ENCODE data around the gene ANO6.
A peak's percentile ranks its signal among the peaks of the same experiment; 100 is the strongest.
"Not testable (repeated sequence)": the region's sequence is repeated elsewhere in the genome, so short reads cannot be mapped to it uniquely, and the experiment has no call there.

Gene ANO6, protein sequence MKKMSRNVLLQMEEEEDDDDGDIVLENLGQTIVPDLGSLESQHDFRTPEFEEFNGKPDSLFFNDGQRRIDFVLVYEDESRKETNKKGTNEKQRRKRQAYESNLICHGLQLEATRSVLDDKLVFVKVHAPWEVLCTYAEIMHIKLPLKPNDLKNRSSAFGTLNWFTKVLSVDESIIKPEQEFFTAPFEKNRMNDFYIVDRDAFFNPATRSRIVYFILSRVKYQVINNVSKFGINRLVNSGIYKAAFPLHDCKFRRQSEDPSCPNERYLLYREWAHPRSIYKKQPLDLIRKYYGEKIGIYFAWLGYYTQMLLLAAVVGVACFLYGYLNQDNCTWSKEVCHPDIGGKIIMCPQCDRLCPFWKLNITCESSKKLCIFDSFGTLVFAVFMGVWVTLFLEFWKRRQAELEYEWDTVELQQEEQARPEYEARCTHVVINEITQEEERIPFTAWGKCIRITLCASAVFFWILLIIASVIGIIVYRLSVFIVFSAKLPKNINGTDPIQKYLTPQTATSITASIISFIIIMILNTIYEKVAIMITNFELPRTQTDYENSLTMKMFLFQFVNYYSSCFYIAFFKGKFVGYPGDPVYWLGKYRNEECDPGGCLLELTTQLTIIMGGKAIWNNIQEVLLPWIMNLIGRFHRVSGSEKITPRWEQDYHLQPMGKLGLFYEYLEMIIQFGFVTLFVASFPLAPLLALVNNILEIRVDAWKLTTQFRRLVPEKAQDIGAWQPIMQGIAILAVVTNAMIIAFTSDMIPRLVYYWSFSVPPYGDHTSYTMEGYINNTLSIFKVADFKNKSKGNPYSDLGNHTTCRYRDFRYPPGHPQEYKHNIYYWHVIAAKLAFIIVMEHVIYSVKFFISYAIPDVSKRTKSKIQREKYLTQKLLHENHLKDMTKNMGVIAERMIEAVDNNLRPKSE

GRCh38 chr12:45215419-45216229, at the start of gene ANO6:
TSS of gene ANO6 (plus strand) at chr12:45216095. CDS start at chr12:45216322, 227 bp downstream.
- H3K27ac ChIP-seq (ENCODE audit: low read length) = peak within 1 kb of the TSS; percentile 84
- H3K9me3 ChIP-seq (ENCODE audit: control insufficient read depth in 2 of 2, low read length in 2 of 2) = no peaks in the 10 kb centered on the region
- H3K27me3 ChIP-seq (ENCODE audit: control insufficient read depth in 1 of 2, insufficient read depth in 2 of 2, low read length in 2 of 2) = no peaks in the 10 kb centered on the region
- no peaks in the 10 kb centered on the region for H3K36me3 ChIP-seq (ENCODE audit: control insufficient read depth in 2 of 2, insufficient read depth in 2 of 2, low read length in 2 of 2)
- H3K4me3 ChIP-seq (ENCODE audit: low read length in 2 of 2) = peak within 1 kb of the TSS; percentile 74 to 93
- H3K4me1 ChIP-seq (ENCODE audit: control insufficient read depth, insufficient read depth, low read length) = peaks cover 13% of the 10 kb centered on the region
- H3K9ac ChIP-seq (ENCODE audit: low read length in 2 of 2) = peak within 1 kb of the TSS; percentile 89 to 99

GRCh38 chr12:45168976-45169375, 46.9 kb upstream of the ANO6 start:
- Histone ChIP-seq H3K27me3 (ENCODE audit: control insufficient read depth in 1 of 2, insufficient read depth in 2 of 2, low read length in 2 of 2) (peaks cover under 1 to 2% of the 10 kb centered on the region in 2 donors), H3K27ac (ENCODE audit: low read length) (no peak overlapping the region), H3K9ac (ENCODE audit: low read length in 2 of 2) (no peak overlapping the region), H3K36me3 (ENCODE audit: control insufficient read depth in 2 of 2, insufficient read depth in 2 of 2, low read length in 2 of 2) (no peaks in the 10 kb centered on the region), H3K9me3 (ENCODE audit: control insufficient read depth in 2 of 2, low read length in 2 of 2) (no peaks in the 10 kb centered on the region), H3K4me3 (ENCODE audit: low read length in 2 of 2) (no peak overlapping the region), H3K4me1 (ENCODE audit: control insufficient read depth, insufficient read depth, low read length) (no peaks in the 10 kb centered on the region)

DNA sequence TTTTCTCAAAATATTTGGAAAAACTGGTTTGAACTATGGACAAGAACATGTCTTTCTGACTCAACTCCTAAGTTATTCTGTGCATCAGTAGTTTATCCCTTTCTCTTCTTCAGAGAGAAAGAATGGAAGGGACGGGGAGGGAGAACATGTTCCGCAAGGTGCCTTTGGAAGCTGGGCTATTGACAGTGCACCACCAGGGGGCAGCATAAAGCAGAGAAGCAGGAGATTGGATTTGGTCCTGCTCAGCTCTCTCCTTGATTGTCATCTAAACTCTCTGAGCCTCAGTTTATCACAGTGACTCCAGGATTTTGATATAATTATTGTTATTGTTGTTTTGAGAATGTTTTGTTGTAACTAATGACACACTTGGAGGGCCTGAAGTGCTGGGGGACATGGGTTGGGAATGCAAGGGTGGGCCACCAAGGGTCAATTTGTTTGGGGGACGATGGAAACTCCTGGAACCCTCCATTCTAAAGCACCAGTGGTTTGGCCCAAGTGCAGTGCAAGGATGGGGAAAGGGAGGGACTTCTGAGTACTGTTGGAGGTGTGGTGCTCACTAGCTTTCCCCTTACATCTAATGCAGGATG, 45.3 kb upstream of the ANO6 start:
- Histone ChIP-seq H3K9ac (ENCODE audit: low read length in 2 of 2) (no peak overlapping the region), H3K36me3 (ENCODE audit: control insufficient read depth in 2 of 2, insufficient read depth in 2 of 2, low read length in 2 of 2) (no peaks in the 10 kb centered on the region), H3K4me3 (ENCODE audit: low read length in 2 of 2) (no peak overlapping the region), H3K4me1 (ENCODE audit: control insufficient read depth, insufficient read depth, low read length) (no peaks in the 10 kb centered on the region), H3K27ac (ENCODE audit: low read length) (no peak overlapping the region), H3K27me3 (ENCODE audit: control insufficient read depth in 1 of 2, insufficient read depth in 2 of 2, low read length in 2 of 2) (no peaks in the 10 kb centered on the region), H3K9me3 (ENCODE audit: control insufficient read depth in 2 of 2, low read length in 2 of 2) (no peaks in the 10 kb centered on the region)

DNA sequence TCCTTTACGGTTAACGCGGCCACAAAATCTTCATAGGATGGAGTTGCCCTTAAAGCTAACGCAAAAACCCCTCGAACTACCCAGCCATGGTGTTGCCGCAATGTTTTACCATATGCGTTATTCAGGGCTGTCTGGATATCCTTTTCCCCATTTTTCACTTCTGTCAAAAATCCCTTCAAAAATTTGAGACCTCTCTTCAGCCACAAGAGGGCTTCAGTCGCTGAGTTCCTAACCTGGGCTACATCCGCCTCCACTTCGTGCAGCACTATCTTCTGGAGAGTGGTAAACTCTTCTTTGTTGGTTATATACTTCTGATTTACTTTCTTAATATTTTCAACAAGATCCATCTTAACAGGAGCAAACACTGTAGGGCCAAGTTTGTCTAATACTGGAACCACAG, 42.6 kb upstream of the ANO6 start:
- H3K9ac ChIP-seq (ENCODE audit: low read length in 2 of 2); H3K4me1 ChIP-seq (ENCODE audit: control insufficient read depth, insufficient read depth, low read length); H3K4me3 ChIP-seq (ENCODE audit: low read length in 2 of 2); H3K36me3 ChIP-seq (ENCODE audit: control insufficient read depth in 2 of 2, insufficient read depth in 2 of 2, low read length in 2 of 2); H3K27ac ChIP-seq (ENCODE audit: low read length); H3K27me3 ChIP-seq (ENCODE audit: control insufficient read depth in 1 of 2, insufficient read depth in 2 of 2, low read length in 2 of 2); H3K9me3 ChIP-seq (ENCODE audit: control insufficient read depth in 2 of 2, low read length in 2 of 2): not testable (repeated sequence)

GRCh38 chr12:45174595-45174994, 41.3 kb upstream of the ANO6 start:
- Histone ChIP-seq H3K9ac (ENCODE audit: low read length in 2 of 2) (no peak overlapping the region), H3K9me3 (ENCODE audit: control insufficient read depth in 2 of 2, low read length in 2 of 2) (peaks cover 0 to 7% of the 10 kb centered on the region in 2 donors), H3K36me3 (ENCODE audit: control insufficient read depth in 2 of 2, insufficient read depth in 2 of 2, low read length in 2 of 2) (no peaks in the 10 kb centered on the region), H3K27me3 (ENCODE audit: control insufficient read depth in 1 of 2, insufficient read depth in 2 of 2, low read length in 2 of 2) (no peaks in the 10 kb centered on the region), H3K4me3 (ENCODE audit: low read length in 2 of 2) (no peak overlapping the region), H3K4me1 (ENCODE audit: control insufficient read depth, insufficient read depth, low read length) (no peaks in the 10 kb centered on the region), H3K27ac (ENCODE audit: low read length) (no peak overlapping the region)

DNA sequence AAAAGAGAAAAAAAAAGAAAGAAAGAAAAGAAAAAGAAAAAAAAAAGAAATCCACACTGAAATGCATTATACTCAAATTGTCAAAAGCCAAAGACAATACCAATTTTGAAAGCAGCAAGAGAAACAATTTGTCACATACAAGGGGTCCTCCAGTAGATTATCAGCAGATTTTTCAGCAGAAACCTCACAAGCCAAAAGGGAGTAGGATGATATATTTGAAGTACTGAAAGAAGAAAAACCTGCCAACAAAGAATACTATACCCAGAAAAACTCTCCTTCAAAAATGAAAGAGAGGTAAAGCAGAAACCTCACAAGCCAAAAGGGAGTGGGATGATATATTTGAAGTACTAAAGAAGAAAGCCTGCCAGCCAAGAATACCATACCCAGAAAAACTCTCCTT, 37.1 kb upstream of the ANO6 start:
- H3K4me3 ChIP-seq (ENCODE audit: low read length in 2 of 2) = no peak overlapping the region
- peaks cover 0 to 10% of the 10 kb centered on the region in 2 donors for H3K9me3 ChIP-seq (ENCODE audit: control insufficient read depth in 2 of 2, low read length in 2 of 2)
- H3K9ac ChIP-seq (ENCODE audit: low read length in 2 of 2) = no peak overlapping the region
- H3K4me1 ChIP-seq (ENCODE audit: control insufficient read depth, insufficient read depth, low read length) = no peaks in the 10 kb centered on the region
- no peak overlapping the region for H3K27ac ChIP-seq (ENCODE audit: low read length)
- no peaks in the 10 kb centered on the region for H3K36me3 ChIP-seq (ENCODE audit: control insufficient read depth in 2 of 2, insufficient read depth in 2 of 2, low read length in 2 of 2)
- H3K27me3 ChIP-seq (ENCODE audit: control insufficient read depth in 1 of 2, insufficient read depth in 2 of 2, low read length in 2 of 2) = no peaks in the 10 kb centered on the region

GRCh38 chr12:45182511-45182910, 33.4 kb upstream of the ANO6 start:
- H3K4me3 ChIP-seq (ENCODE audit: low read length in 2 of 2) = no peak overlapping the region
- peaks cover 0 to 10% of the 10 kb centered on the region in 2 donors for H3K9me3 ChIP-seq (ENCODE audit: control insufficient read depth in 2 of 2, low read length in 2 of 2)
- no peaks in the 10 kb centered on the region for H3K4me1 ChIP-seq (ENCODE audit: control insufficient read depth, insufficient read depth, low read length)
- H3K27me3 ChIP-seq (ENCODE audit: control insufficient read depth in 1 of 2, insufficient read depth in 2 of 2, low read length in 2 of 2) = no peaks in the 10 kb centered on the region
- no peaks in the 10 kb centered on the region for H3K36me3 ChIP-seq (ENCODE audit: control insufficient read depth in 2 of 2, insufficient read depth in 2 of 2, low read length in 2 of 2)
- no peak overlapping the region for H3K27ac ChIP-seq (ENCODE audit: low read length)
- H3K9ac ChIP-seq (ENCODE audit: low read length in 2 of 2) = no peak overlapping the region

DNA sequence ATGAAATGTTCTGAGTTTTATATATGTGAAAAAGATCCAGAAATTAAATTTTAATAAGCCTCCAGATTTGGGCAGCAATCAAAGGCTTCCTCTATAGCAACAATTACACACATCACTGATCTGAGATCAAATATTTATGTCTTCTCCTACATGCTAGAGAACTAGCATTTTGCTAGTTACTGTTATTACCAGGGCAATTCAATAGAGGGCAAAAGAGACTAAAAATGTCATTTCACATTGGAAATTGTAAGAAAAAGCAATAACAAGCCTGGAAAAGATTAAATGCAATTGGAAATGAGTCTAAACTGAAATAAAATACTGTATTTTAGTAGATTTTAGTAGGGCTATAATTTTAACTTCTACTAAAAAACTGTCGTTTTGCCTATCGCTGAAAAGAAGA, 32.6 kb upstream of the ANO6 start:
- H3K9ac ChIP-seq (ENCODE audit: low read length in 2 of 2) = no peak overlapping the region
- no peaks in the 10 kb centered on the region for H3K27me3 ChIP-seq (ENCODE audit: control insufficient read depth in 1 of 2, insufficient read depth in 2 of 2, low read length in 2 of 2)
- H3K4me3 ChIP-seq (ENCODE audit: low read length in 2 of 2) = no peak overlapping the region
- no peaks in the 10 kb centered on the region for H3K4me1 ChIP-seq (ENCODE audit: control insufficient read depth, insufficient read depth, low read length)
- H3K9me3 ChIP-seq (ENCODE audit: control insufficient read depth in 2 of 2, low read length in 2 of 2) = peaks cover 0 to 10% of the 10 kb centered on the region in 2 donors
- no peak overlapping the region for H3K27ac ChIP-seq (ENCODE audit: low read length)
- no peaks in the 10 kb centered on the region for H3K36me3 ChIP-seq (ENCODE audit: control insufficient read depth in 2 of 2, insufficient read depth in 2 of 2, low read length in 2 of 2)

- Histone ChIP-seq H3K9me3 (ENCODE audit: control insufficient read depth in 2 of 2, low read length in 2 of 2) (peaks cover 0 to 4% of the 10 kb centered on the region in 2 donors), H3K4me3 (ENCODE audit: low read length in 2 of 2) (no peak overlapping the region), H3K27me3 (ENCODE audit: control insufficient read depth in 1 of 2, insufficient read depth in 2 of 2, low read length in 2 of 2) (no peaks in the 10 kb centered on the region), H3K9ac (ENCODE audit: low read length in 2 of 2) (no peak overlapping the region), H3K27ac (ENCODE audit: low read length) (no peak overlapping the region), H3K4me1 (ENCODE audit: control insufficient read depth, insufficient read depth, low read length) (no peaks in the 10 kb centered on the region), H3K36me3 (ENCODE audit: control insufficient read depth in 2 of 2, insufficient read depth in 2 of 2, low read length in 2 of 2) (no peaks in the 10 kb centered on the region)
Measured at GRCh38 chr12:45184147-45184963, 31.5 kb upstream of the ANO6 start.
